Activated CD8-positive, alpha-beta memory T cell treated with anti-CD3 and anti-CD28 coated beads, Interleukin-2, amount 50 U/mL, for 48 hours (primary cell): ENCODE data around the gene MYO18B.

Experiments
- DNase-seq: peaks from one replicate; pipeline ENCODE4 v3.0.0-alpha.2; 2020

The MYO18B gene

GRCh38 chr22:26068571-26068970 is 326.6 kb downstream of the MYO18B start:
- DNase-seq: no peak

- no peak for DNase-seq
These were observed 330.6 kb downstream of the MYO18B start for GRCh38 chr22:26072621-26073020.

DNA sequence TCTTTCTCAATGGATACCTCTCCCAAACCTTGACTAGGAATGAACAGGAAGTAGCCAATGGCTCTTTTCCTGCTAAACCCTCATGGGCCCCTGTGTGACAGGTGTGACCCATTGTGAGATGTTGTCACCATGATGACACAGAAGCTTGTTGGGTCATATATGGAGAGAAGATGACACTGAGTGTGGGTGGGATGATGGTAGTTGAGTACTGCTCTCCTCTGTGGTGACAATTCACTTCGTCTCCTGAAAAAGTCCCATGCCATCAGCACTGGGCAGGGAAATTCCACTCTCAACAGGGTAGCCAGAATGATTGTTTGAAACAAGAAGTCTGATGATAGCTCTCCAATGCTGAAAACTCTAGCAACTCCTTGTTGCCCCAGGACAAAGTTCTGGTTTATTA is 333.3 kb downstream of the MYO18B start:
- no peak for DNase-seq

- DNase-seq: no peak
These were observed 337.0 kb downstream of the MYO18B start for GRCh38 chr22:26079009-26079408.
